ENCODE measurements around the gene SUPT3H. TPM values are rescaled to one million over a fixed set of nuclear protein-coding genes. Genes with fewer than 3 reads are reported as not detected.

The SUPT3H gene
- total and polyA plus RNA-seq, 2 of the 13 experiments (the other 11 are each of a cell fraction or from before 2014, with no cell fraction given) = 11.9 to 36.1 TPM

DNA sequence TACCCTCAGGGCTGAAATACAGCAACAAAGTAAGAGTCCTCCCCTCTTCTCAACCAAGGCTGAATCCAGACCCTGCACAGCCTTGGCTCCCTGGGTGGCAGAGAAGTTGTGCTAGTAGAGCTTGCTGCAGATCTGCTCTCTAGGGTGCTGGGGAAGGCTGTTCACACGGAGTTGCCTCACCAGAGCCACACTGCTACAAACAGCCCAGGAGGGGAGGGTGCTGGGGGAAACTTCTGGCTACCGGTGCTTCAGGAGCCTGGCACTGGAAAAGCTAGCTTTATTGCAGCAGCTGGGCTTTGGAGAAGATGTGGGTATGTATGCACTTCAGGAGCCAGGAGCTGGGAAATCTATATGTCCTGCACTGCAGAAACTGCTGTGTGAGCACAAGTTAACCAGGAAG lies 37.6 kb upstream of the SUPT3H start (continued):
- TF ChIP-seq, protein P1, sequence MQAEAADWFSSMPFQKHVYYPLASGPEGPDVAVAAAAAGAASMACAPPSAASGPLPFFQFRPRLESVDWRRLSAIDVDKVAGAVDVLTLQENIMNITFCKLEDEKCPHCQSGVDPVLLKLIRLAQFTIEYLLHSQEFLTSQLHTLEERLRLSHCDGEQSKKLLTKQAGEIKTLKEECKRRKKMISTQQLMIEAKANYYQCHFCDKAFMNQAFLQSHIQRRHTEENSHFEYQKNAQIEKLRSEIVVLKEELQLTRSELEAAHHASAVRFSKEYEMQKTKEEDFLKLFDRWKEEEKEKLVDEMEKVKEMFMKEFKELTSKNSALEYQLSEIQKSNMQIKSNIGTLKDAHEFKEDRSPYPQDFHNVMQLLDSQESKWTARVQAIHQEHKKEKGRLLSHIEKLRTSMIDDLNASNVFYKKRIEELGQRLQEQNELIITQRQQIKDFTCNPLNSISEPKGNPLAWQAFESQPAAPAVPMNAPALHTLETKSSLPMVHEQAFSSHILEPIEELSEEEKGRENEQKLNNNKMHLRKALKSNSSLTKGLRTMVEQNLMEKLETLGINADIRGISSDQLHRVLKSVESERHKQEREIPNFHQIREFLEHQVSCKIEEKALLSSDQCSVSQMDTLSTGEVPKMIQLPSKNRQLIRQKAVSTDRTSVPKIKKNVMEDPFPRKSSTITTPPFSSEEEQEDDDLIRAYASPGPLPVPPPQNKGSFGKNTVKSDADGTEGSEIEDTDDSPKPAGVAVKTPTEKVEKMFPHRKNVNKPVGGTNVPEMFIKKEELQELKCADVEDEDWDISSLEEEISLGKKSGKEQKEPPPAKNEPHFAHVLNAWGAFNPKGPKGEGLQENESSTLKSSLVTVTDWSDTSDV (CRISPR knock-in tag; IDR thresholded peaks at IDR 0.05) = no peak
- TF ChIP-seq AKAP8 (CRISPR knock-in tag; IDR thresholded peaks at IDR 0.05) (no peak), ELF4 (CRISPR knock-in tag; IDR thresholded peaks at IDR 0.05; ENCODE audit: borderline replicate concordance) (no peak), MAFF (IDR thresholded peaks at IDR 0.05; ENCODE audit: low read depth, low read length) (no peak)

DNA sequence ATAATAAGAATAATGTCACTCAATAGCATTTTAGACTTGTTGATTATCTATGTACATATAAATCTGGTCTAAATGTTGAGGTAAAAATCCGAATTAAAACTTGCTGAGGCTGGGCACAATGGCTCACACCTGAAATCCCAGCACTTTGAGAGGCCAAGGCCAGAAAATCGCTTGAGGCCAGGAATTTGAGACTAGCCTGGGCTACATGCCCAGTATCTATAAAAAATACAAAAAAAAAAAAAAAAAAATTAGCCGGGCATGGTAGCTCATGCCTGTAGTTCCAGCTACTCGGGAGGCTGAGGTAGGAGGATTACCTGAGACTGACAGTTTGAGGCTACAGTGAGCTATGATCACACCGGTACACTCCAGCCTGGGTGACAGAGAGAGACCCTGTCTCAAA lies 34.2 kb upstream of the SUPT3H start:
- ChIA-PET POLR2A (no interaction called here), CTCF (ENCODE audit: low intra/inter-chr PET ratio, low total read pairs) (no interaction called here)
- H4K20me1 ChIP-seq (ENCODE audit: insufficient read depth, low read length) = no peaks in the 10 kb centered on the region
- FAIRE-seq (no peak), DNase-seq (ENCODE audit: low spot score) (no peak), ATAC-seq (no peak)
- intact Hi-C loops (cut with micrococcal nuclease; ENCODE audit: unreplicated experiment) (no loop called here), in situ Hi-C loops (cut with HindIII; ENCODE audit: extremely low pct_ligation_motif_present, low pct_unique_long_range_greater_than_20kb) (no loop called here)
- 48% methylated on average over 5 of the region's 5 CpGs for WGBS (ENCODE audit: low lambda C conversion rate)
- H3K4me3 ChIP-seq (replicated peaks in 1 of 3; ENCODE audit: insufficient read depth in 1 of 3, low read depth in 2 of 3, low read length in 3 of 3) = no peak overlapping the region
- H3K79me2 ChIP-seq (ENCODE audit: insufficient read depth, low read length) = no peaks in the 10 kb centered on the region
- TF ChIP-seq, protein P2, sequence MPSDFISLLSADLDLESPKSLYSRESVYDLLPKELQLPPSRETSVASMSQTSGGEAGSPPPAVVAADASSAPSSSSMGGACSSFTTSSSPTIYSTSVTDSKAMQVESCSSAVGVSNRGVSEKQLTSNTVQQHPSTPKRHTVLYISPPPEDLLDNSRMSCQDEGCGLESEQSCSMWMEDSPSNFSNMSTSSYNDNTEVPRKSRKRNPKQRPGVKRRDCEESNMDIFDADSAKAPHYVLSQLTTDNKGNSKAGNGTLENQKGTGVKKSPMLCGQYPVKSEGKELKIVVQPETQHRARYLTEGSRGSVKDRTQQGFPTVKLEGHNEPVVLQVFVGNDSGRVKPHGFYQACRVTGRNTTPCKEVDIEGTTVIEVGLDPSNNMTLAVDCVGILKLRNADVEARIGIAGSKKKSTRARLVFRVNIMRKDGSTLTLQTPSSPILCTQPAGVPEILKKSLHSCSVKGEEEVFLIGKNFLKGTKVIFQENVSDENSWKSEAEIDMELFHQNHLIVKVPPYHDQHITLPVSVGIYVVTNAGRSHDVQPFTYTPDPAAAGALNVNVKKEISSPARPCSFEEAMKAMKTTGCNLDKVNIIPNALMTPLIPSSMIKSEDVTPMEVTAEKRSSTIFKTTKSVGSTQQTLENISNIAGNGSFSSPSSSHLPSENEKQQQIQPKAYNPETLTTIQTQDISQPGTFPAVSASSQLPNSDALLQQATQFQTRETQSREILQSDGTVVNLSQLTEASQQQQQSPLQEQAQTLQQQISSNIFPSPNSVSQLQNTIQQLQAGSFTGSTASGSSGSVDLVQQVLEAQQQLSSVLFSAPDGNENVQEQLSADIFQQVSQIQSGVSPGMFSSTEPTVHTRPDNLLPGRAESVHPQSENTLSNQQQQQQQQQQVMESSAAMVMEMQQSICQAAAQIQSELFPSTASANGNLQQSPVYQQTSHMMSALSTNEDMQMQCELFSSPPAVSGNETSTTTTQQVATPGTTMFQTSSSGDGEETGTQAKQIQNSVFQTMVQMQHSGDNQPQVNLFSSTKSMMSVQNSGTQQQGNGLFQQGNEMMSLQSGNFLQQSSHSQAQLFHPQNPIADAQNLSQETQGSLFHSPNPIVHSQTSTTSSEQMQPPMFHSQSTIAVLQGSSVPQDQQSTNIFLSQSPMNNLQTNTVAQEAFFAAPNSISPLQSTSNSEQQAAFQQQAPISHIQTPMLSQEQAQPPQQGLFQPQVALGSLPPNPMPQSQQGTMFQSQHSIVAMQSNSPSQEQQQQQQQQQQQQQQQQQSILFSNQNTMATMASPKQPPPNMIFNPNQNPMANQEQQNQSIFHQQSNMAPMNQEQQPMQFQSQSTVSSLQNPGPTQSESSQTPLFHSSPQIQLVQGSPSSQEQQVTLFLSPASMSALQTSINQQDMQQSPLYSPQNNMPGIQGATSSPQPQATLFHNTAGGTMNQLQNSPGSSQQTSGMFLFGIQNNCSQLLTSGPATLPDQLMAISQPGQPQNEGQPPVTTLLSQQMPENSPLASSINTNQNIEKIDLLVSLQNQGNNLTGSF (CRISPR knock-in tag; IDR thresholded peaks at IDR 0.05) = no peak
- TF ChIP-seq ZNF296 (CRISPR knock-in tag; conservative IDR thresholded peaks at IDR 0.05) (no peak), BORCS8-MEF2B (CRISPR knock-in tag; IDR thresholded peaks at IDR 0.05) (no peak)
- H3K4me2 ChIP-seq (ENCODE audit: low read depth, low read length) = no peak overlapping the region
- no peaks in the 10 kb centered on the region for H3K36me3 ChIP-seq (replicated peaks in 1 of 2; ENCODE audit: control insufficient read depth in 1 of 2, insufficient read depth in 2 of 2, low read length in 2 of 2)
- no TSS peak for BruUV-seq (replicated peaks)
- no peak overlapping the region for H3K27ac ChIP-seq (ENCODE audit: extremely low read length, insufficient read depth, low read length)
- H3K9ac ChIP-seq (ENCODE audit: insufficient read depth, low read depth, low read length) = no peak overlapping the region
- no peak overlapping the region for H2AFZ ChIP-seq (ENCODE audit: low read length)
- no peaks in the 10 kb centered on the region for H3K9me3 ChIP-seq (ENCODE audit: low read length)
- peaks cover 0 to 6% of the 10 kb centered on the region in 2 experiments; a peak in 1 of 5 replicates for H3K27me3 ChIP-seq (ENCODE audit: control insufficient read depth in 1 of 2, insufficient read depth in 2 of 2, low read length in 2 of 2)
- no peaks in the 10 kb centered on the region for H3K4me1 ChIP-seq (ENCODE audit: insufficient read depth, low read length)

Data from HepG2 (cell line).